HG03439 (cell line): ENCODE measurements around the gene SLC27A3.
A peak's percentile ranks its signal among the peaks of the same experiment; 100 is the strongest.

ENCODE experiments used
- ATAC-seq: cut with Tn5 transposase; IDR thresholded peaks from one replicate; pipeline ENCODE4 v1.9.1; 2021; ENCODE audit warnings: mild to moderate bottlenecking, moderate library complexity; ENCODE audit not compliant: unreplicated experiment

Gene SLC27A3

DNA sequence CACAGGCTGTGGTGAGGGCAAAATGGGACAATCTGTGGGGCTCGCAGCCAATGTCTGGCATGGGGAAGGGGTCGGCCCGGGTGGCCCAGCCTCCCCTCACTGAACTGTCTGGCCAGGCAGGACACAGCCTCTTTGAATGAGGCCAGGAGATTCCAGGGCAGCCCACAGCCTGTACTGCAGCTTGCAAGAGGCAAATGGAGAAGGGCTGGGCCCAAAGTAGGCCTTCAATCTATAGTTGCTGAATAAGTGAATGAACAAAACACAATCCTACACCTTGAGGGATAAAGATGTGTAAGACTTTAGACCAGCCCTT lies 23.2 kb downstream of the SLC27A3 start:
- no peak for ATAC-seq

GRCh38 chr1:153799016-153799415 lies 23.8 kb downstream of the SLC27A3 start:
- no peak for ATAC-seq

- ATAC-seq: no peak
Observed at GRCh38 chr1:153799566-153800465, 24.6 kb downstream of the SLC27A3 start.

DNA sequence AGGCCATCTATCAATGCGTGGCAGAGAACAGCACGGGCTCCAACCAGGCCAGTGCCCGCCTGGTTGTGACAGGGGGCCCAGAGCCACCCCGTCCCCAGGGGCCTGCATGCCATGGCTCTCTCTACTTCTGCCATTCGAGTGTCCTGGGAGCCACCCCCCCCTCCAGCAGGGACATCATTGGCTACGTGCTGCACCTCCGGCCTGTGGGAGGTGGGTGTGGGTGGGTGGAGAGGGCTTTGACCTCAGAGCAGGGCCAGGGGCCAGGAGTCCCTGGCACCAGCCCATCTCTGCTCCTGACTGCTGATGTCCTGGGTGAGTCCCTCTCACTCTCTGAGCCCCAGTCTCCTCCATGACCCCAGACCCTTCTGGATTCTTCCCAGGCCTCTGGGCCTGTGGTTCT lies 25.3 kb downstream of the SLC27A3 start:
- ATAC-seq: no peak

DNA sequence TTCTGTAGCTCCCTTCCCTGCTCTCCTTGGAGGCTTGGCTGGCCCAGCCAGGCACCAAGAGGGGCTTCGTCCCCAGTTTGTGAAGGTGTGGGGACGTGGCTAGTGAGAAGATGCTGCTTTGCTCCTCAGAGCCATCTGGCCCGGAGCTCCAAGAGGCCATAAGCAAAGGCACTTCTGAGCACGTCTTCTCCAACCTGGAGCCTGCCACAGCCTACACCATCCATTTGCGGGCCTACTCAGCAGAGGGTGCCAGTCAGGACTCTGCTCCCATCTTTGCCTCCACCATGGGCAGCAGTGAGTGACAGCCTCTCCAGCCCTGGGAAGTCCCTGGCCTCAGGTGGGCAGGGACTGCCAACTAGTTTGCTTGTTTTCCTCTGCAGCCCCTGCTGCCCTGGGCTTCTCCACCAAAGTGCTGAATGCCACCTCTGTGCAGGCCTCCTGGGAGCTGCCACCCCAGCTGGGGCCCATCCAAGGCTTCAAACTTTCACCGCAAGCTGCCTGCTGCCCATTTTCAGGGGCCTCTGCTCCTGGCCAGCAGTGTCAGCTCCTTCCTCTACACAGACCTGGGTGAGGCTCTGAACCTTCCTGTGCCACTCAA lies 25.9 kb downstream of the SLC27A3 start:
- no peak for ATAC-seq

DNA sequence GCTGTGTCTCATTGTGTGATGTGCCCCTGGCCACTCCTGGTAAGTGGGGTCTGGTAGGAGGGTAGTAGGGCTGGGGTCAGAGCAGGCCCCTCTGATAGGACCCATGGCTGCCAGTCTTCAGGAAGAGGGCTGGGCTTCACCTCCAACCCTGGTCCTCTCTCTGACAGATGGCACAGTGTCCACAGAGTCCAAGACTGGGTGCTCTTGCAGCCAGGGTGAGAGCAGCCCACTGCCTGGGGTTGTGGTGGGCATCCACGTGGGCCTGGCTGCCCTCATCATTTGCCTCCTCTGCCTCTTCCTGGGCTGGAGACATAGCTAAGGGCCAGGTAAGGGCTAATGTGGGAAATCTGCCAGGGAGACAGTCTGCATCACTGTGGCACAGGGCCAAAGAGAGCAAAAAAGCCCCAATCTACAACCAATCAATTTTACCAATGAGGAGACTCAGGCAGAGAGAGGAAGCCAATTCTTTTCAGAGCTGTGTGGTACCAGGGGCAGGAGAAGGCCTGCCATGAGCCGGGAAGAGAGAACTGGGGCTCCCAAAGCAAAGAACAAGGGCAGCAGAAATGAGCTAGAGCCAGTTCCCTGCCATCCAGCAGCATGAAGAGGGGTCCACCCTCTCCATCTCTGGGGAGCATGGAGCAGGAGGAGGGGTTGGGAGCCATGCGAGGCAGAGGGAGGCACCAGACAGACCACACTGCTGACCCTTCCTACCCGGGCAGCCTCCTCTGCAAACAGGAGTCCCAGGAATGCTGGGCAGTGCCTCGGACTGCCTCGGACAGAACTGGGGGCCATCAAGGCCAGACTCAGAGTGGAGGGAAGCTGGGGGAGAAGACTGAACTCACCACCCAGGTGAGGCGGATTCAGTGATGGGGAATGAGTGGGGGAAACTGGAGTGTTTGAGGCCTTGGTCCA lies 26.8 kb downstream of the SLC27A3 start:
- no peak for ATAC-seq

GRCh38 chr1:153803470-153804056 lies 28.4 kb downstream of the SLC27A3 start:
- no peak for ATAC-seq

- ATAC-seq: no peak
Observed at GRCh38 chr1:153804112-153804511, 28.9 kb downstream of the SLC27A3 start.

- ATAC-seq: peak; percentile 90
Observed at GRCh38 chr1:153805042-153805745, 30.0 kb downstream of the SLC27A3 start.

- ATAC-seq: peak; percentile 8
Observed at GRCh38 chr1:153805886-153806719, 30.9 kb downstream of the SLC27A3 start.

DNA sequence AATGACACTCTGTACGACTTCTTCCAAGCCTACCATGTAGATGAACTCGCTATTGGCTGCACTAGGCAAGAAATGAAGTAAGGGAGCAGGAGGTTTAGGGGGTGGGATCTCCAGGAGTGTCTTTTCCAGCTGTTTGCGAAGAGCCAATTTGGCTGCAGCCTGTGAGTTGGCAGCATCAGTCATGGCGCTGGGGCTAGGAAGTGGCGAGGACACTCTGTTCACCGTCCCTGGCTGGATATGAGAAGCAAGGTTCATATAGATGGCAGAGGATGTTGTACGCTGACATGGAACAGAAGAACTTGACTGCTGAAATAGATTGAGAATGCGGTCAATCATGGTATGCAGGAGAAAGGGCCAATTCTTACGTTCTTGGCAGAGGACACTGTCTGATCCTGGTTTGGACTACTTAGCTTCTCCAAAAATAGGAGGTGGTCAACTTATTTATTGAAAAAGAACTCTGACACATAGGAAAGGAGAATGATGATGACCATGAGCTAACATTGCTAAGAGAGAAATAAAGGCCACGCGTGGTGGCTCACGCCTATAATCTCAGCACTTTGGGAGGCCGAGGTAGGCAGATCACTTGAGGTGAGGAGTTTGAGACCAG lies 41.2 kb downstream of the SLC27A3 start:
- no peak for ATAC-seq

- no peak for ATAC-seq
Observed at GRCh38 chr1:153818876-153819275, 43.7 kb downstream of the SLC27A3 start.

DNA sequence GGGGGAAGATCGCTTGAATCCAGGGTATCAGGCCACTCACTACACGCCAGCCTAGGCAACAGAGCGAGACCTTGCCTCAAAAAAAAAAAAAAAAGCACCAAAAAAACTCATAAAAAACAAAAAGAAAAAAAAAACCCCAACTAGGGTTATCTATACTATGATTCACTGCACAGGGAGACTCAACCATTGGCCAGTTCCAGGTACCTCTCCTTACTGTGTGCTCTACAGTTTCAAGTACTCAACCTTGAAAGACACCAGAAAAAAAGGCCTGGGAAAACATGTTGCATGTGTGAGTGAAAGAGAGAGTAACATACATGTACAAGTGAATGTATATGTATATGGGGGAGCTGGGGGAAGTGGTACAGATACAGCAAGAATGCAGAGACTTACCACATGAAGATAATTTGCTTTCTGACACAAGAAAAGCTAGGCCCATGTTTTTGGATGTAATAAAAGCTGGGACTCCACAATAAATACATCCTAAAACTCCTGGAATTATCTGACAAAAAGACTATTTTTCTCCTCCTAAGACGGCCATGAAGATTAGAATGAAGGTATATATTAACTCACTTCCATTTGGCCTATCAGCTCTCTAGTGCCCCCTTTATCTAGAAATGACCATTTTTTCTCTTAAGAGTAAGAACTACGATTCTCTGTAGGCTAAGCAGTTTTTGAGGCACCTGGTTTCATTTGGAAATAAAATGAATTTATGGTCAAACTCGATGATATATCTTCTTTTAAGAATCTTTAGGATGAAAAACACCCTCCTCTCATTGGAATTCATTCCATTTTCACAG lies 52.2 kb downstream of the SLC27A3 start:
- no peak for ATAC-seq
